Gastrocnemius medialis (tissue), 4 donors: ENCODE measurements around the gene ATPAF1. TPM values are rescaled to one million over a fixed set of nuclear protein-coding genes. Genes with fewer than 3 reads are reported as not detected.

Source experiments
- ATAC-seq, 2 donors: fragments of 150-250 bp; one replicate each; pipeline ENCODE4 v1.9.1; 2016
- DNase-seq, 2 donors: peaks; one replicate each; pipeline ENCODE4 v3.0.0-alpha.2; 2019
- H3K27ac ChIP-seq, 4 donors: fragments of 200-600 bp; sonication (generic); 1 replicate in 1 of 4; 2 replicates in 3 of 4; pipeline ENCODE4 v1.5.1; 2016 to 2018; ENCODE audit warnings: mild to moderate bottlenecking in 2 of 4, moderate library complexity in 1 of 4
- H3K27me3 ChIP-seq, 3 donors: fragments of 200-600 bp; sonication (generic) in 2 of 3; 1 replicate in 1 of 3; 2 replicates in 2 of 3; pipeline versions ENCODE4 v1.5.1 to v1.6.0; 2016 to 2019; ENCODE audit warnings: mild to moderate bottlenecking in 1 of 3, moderate library complexity in 1 of 3
- H3K36me3 ChIP-seq, 2 donors: fragments of 200-600 bp; sonication (generic) in 1 of 2; one replicate each; pipeline ENCODE4 v1.5.1; 2017 to 2018
- H3K4me1 ChIP-seq, 2 donors: fragments of 200-600 bp; sonication (generic) in 1 of 2; one replicate each; pipeline ENCODE4 v1.5.1; 2016 to 2017; ENCODE audit warnings: mild to moderate bottlenecking in 2 of 2
- H3K4me3 ChIP-seq, 4 donors: fragments of 200-600 bp; sonication (generic) in 3 of 4; 1 replicate in 1 of 4; 2 replicates in 3 of 4; pipeline ENCODE4 v1.5.1; 2016 to 2019; ENCODE audit warnings: mild to moderate bottlenecking in 2 of 4
- H3K9me3 ChIP-seq, 3 donors: fragments of 200-600 bp; sonication (generic) in 2 of 3; 1 replicate in 1 of 3; 2 replicates in 2 of 3; pipeline ENCODE4 v1.5.1; 2016 to 2019
- POLR2A ChIP-seq, 2 donors: fragments of 450-650 bp; IDR thresholded peaks; one replicate each; pipeline ENCODE4 v1.6.1; 2017; ENCODE audit warnings: antibody characterized with exemption in 2 of 2, mild to moderate bottlenecking in 2 of 2, moderate library complexity in 2 of 2
- in situ Hi-C, 4 donors: fragments of 200-750 bp; cut with MboI; loops; one replicate each; pipeline versions ENCODE4 v1.15.0 to v1.8.0; 2017; ENCODE audit warnings: low sequenced_read_pairs in 4 of 4
- intact Hi-C: fragments of 100-400 bp; cut with DNase I; formaldehyde crosslinking; loops from one replicate; pipeline ENCODE4 v1.15.1; 2023; ENCODE audit warnings: low total_unique reads
- total RNA-seq, 4 donors: library from RNA; depleted of rRNA; stranded (reverse); fragments of >200 nt; gene quantifications; one replicate each; pipeline versions ENCODE4 v1.1.0 to v1.2.3, GENCODE V29; 2016
- TF ChIP-seq, protein P1 (sequence below), 5 experiments: fragments of 450-650 bp in 3 of 5; fragments of 200-600 bp in 2 of 5; sonication (generic) in 2 of 5; IDR thresholded peaks in 4 of 5; conservative IDR thresholded peaks in 1 of 5; 1 replicate in 4 of 5; 2 replicates in 1 of 5; pipeline ENCODE4 v1.5.1; 2016 to 2019; ENCODE audit warnings: antibody characterized with exemption in 5 of 5, mild to moderate bottlenecking in 3 of 5, moderate library complexity in 3 of 5

ATPAF1 gene
- total RNA-seq, 4 donors from 2014 or later: 76.6 to 173 (median 135) TPM

DNA sequence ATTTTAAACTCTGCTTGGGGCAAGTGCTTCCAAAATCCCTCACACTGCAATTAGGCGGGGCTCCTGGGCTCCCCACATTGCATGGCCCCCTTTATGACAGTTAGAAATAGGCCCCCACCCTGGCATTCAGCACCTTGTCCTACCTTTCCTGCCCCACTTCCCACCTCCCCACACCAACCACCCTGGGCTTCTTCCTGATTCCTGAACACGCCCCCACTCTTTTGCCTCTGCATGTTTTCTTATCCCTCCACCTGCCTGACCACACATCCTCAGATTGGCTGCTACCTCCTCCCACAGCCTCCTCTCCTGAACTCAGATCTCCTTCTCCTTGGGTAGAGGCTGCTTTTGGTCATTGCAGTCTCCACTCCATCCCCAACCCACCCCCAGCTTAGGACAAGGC lies 53.1 kb downstream of the ATPAF1 start:
- in situ Hi-C loops: loop anchor here in 2 of 4 donors (5.0 to 10.0 kb wide), 2 partner anchors 100 to 112 kb away; partner anchors contain the start of gene EFCAB14 (in 1 of the 2)
- peaks cover 0 to 11% of the 10 kb centered on the region in 2 donors for H3K36me3 ChIP-seq
- H3K9me3 ChIP-seq: no peaks in the 10 kb centered on the region
- H3K4me1 ChIP-seq: peaks cover 53 to 58% of the 10 kb centered on the region in 2 donors
- H3K27me3 ChIP-seq: no peaks in the 10 kb centered on the region
- TF ChIP-seq, protein P1, sequence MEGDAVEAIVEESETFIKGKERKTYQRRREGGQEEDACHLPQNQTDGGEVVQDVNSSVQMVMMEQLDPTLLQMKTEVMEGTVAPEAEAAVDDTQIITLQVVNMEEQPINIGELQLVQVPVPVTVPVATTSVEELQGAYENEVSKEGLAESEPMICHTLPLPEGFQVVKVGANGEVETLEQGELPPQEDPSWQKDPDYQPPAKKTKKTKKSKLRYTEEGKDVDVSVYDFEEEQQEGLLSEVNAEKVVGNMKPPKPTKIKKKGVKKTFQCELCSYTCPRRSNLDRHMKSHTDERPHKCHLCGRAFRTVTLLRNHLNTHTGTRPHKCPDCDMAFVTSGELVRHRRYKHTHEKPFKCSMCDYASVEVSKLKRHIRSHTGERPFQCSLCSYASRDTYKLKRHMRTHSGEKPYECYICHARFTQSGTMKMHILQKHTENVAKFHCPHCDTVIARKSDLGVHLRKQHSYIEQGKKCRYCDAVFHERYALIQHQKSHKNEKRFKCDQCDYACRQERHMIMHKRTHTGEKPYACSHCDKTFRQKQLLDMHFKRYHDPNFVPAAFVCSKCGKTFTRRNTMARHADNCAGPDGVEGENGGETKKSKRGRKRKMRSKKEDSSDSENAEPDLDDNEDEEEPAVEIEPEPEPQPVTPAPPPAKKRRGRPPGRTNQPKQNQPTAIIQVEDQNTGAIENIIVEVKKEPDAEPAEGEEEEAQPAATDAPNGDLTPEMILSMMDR (IDR thresholded peaks at IDR 0.05 in 4 of 5, conservative IDR thresholded peaks at IDR 0.05 in 1 of 5): no peak
- no peak for TF ChIP-seq POLR2A (IDR thresholded peaks at IDR 0.05)
- peak overlapping the region; percentile 95 to 98 (median 96) for H3K27ac ChIP-seq
- DNase-seq (no peak), ATAC-seq (no peak)
- peak overlapping the region; percentile 77 to 89 (median 82) for H3K4me3 ChIP-seq
- intact Hi-C loops: loop anchor here (2.0 kb wide), 1 partner anchor 104 kb away; the partner anchor contains the start of gene EFCAB14

DNA sequence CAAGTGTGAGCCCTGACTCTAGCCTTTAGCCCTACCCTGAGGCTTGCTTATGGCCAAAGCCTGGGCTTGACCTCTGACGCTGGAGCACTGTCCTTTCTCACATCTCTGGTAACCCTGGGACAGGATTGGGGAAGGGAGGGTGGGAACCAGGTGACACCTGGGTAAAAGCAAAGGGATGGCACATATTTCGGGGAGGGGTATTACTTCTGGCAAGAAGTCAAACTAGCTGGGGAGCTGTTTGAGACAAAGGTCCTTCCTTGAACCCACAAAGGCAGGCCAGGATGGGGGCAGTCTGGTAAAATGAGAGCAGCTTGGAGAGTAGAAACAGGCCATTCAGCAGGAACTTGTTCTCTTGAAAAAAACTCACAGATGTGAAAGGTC lies 53.6 kb downstream of the ATPAF1 start:
- peak overlapping the region in 2 of 4 donors; percentile 7 to 49 for H3K4me3 ChIP-seq
- in situ Hi-C loops: loop anchor here in 1 of 4 donors (10.0 kb wide), 1 partner anchor 100 kb away; the partner anchor contains the start of gene EFCAB14
- TF ChIP-seq, protein P1 (IDR thresholded peaks at IDR 0.05 in 4 of 5, conservative IDR thresholded peaks at IDR 0.05 in 1 of 5): no peak
- no peak for TF ChIP-seq POLR2A (IDR thresholded peaks at IDR 0.05)

DNA sequence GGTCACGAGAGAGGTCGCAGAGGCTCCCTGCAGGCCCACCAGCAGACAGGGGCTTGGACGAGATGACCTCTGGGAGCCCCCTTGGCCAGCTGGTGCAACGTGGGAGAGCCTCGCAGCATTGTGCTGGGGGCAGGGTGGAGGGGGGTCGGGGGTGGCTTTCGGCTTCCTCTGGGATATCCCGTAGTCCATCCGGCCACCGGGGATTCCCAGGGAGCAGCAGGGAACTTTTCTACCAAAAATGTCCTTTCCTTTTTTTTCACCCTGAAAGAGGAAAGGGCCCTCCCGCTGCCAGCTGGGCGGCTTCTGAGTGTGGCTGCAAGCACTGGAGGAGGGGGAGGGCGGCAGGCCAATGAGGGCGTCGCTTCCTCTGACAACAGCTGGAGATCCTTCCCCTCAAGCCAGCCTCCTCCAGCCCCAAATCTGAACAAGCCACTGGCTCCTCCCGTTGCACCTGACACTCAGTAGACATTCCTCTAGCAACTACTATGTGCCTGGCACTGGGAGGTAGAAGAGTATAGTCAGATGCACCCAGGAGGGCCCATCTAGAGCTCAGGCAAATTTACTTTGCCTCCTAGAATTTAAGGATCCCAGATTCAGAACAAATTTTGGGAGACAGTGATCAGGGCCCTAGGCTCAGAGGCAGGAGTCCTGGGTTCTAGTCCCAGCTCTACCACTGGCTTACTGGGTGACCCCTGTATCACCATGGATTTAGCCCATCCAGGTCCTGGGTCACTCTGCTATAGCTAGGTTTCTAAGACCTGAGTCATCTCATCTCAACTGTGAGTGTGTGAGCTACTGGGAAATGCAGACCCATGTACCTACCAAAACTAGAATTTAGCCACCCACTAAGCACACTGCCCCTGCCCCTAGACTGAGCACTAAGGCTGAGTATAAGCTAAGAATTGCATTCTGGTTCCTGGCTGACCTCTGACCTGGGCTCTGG lies 54.2 kb downstream of the ATPAF1 start:
- Histone ChIP-seq H3K4me1 (peaks cover 53 to 58% of the 10 kb centered on the region in 2 donors), H3K27ac (peak overlapping the region; percentile 95 to 98 (median 96)), H3K4me3 (peak overlapping the region; percentile 32 to 49 (median 38)), H3K27me3 (no peaks in the 10 kb centered on the region), H3K9me3 (no peaks in the 10 kb centered on the region), H3K36me3 (peaks cover 0 to 23% of the 10 kb centered on the region in 2 donors)
- intact Hi-C loops (loop anchor here (2.0 kb wide), 1 partner anchor 105 kb away; the partner anchor contains the start of gene EFCAB14), in situ Hi-C loops (loop anchor here in 1 of 4 donors (10.0 kb wide), 1 partner anchor 101 kb away; the partner anchor contains the start of gene EFCAB14)
- DNase-seq: peak; percentile 94 to 96
- ATAC-seq: peak; percentile 65 to 75
- TF ChIP-seq, protein P1 (IDR thresholded peaks at IDR 0.05 in 4 of 5, conservative IDR thresholded peaks at IDR 0.05 in 1 of 5): no peak
- peak; percentile 62 to 70 for TF ChIP-seq POLR2A (IDR thresholded peaks at IDR 0.05)

More for the DNA sequence above, 53.6 kb downstream of the ATPAF1 start:
- intact Hi-C loops: loop anchor here (2.0 kb wide), 1 partner anchor 104 kb away; the partner anchor contains the start of gene EFCAB14
- peak overlapping the region; percentile 95 to 98 (median 96) for H3K27ac ChIP-seq
- no peaks in the 10 kb centered on the region for H3K9me3 ChIP-seq
- H3K4me1 ChIP-seq: peaks cover 53 to 58% of the 10 kb centered on the region in 2 donors
- H3K27me3 ChIP-seq: no peaks in the 10 kb centered on the region
- DNase-seq (no peak), ATAC-seq (no peak)
- H3K36me3 ChIP-seq: peaks cover 0 to 16% of the 10 kb centered on the region in 2 donors

DNA sequence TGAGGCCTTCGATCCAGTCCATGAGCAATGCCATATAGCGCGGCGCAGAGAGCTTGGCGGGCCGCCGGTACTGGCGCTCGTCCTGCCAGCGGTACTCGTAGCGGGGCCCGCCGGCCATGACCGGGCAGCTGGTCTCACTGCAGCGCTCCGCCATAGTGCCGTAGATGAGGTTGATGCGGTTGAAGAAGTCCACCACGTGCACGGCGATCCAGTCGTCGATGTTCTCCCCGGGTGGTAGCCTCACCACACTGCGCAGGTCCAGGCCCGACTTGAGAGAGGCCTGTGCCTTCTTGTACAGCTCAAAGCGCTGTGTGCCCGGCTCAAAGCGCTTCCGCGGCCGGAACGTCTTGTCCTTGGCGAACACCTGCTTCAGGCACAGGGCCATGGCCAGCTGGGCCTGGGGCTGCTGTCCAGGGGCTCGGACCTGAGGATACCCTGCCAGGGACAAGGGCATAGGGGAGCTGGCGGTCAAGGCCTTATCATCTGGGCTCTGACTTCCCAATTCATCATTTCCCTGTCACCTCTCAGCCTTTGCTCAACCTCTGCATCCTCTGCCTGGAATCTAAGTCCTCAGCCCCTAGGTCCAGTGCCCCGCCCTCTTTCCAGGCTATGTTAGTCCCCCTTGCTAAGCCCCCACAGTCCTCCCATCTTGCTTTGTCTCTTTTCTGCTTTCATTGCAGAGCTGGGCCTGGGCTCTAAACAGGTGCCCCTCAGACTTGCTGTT lies 55.1 kb downstream of the ATPAF1 start:
- Histone ChIP-seq H3K27ac (peak overlapping the region; percentile 95 to 98 (median 96)), H3K4me3 (peak overlapping the region; percentile 32 to 49 (median 38)), H3K4me1 (peaks cover 60 to 61% of the 10 kb centered on the region in 2 donors), H3K9me3 (no peaks in the 10 kb centered on the region), H3K27me3 (no peaks in the 10 kb centered on the region), H3K36me3 (peaks cover 0 to 31% of the 10 kb centered on the region in 2 donors)
- intact Hi-C loops (no loop called here), in situ Hi-C loops (loop anchor here in 1 of 4 donors (10.0 kb wide), 1 partner anchor 102 kb away; the partner anchor contains the start of gene EFCAB14)
- peak; percentile 40 to 54 for ATAC-seq
- peak; percentile 37 to 52 for TF ChIP-seq POLR2A (IDR thresholded peaks at IDR 0.05)
- TF ChIP-seq, protein P1 (IDR thresholded peaks at IDR 0.05 in 4 of 5, conservative IDR thresholded peaks at IDR 0.05 in 1 of 5): no peak
- DNase-seq: peak; percentile 82 to 95
